T-helper 1 cell treated with Interleukin-12 subunit alpha and Interleukin-12 subunit beta and Interleukin-4 antibody, amounts not matched to agents 30 μg/mL and 1 μg/mL, for 36 hours (primary cell): ENCODE measurements around the gene TMCO6.
"Not testable (repeated sequence)": the region's sequence is repeated elsewhere in the genome, so short reads cannot be mapped to it uniquely, and the experiment has no call there.

Experiments
- H3K27ac Mint-ChIP-seq: one replicate; pipeline ENCODE4 v1.8.0; 2021; ENCODE audit warnings: mild to moderate bottlenecking, mixed read lengths
- H3K27me3 Mint-ChIP-seq: one replicate; pipeline ENCODE4 v1.8.0; 2021; ENCODE audit warnings: low read depth, mixed read lengths
- H3K36me3 Mint-ChIP-seq: one replicate; pipeline ENCODE4 v1.8.0; 2021; ENCODE audit warnings: low read depth, mixed read lengths
- H3K4me1 Mint-ChIP-seq: one replicate; pipeline ENCODE4 v1.8.0; 2021; ENCODE audit warnings: low read depth, mixed read lengths
- H3K4me3 Mint-ChIP-seq: one replicate; pipeline ENCODE4 v1.8.0; 2021; ENCODE audit warnings: mild to moderate bottlenecking, moderate library complexity, mixed read lengths
- H3K9me3 Mint-ChIP-seq: one replicate; pipeline ENCODE4 v1.8.0; 2021; ENCODE audit warnings: mixed read lengths

The TMCO6 gene

DNA sequence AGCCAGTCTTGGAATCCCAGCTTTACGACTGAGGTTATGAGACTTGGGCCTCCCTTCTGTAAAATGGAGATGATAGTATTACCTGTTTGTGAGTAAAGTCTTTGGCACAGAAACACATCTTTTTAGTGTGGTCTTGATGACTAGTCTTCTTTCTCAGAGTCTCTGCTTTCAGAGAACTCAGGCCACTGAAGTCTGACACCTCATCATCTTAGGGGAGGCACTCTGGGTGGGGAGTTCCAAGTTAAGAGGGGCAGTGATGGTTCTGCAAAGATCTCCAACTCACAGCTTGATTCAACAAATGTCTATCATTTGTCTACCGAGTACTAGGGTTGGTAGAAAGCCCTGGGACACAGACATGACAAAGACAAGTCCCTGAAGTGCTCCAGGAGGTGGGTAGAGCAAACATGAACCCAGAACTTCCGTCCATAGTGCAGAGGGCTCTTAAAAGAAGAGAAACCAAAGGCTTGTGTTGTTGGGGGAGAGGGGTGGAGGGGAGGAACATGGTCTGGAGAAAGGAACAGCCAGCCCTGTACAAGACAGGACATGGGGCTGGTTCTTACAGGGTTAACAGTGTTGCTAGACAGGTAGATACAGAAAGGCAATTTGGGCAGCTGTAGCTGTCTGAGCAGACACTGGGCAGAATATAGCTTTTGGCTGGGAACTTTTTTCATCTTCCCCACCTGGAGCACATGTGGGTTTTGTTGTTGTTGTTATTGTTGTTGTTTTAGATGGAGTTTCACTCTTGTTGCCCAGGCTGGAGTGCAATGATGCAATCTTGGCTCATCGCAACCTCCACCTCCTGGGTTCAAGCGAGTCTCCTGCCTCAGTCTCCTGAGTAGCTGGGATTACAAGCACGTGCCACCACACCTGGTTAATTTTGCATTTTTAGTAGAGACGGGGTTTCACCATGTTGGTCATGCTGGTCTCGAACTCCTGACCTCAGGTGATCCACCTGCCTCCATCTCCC lies 3.7 kb upstream of the TMCO6 start:
- Mint-ChIP-seq H3K4me3 (no peak overlapping the region), H3K27ac (no peak overlapping the region), H3K36me3 (peaks cover 3% of the 10 kb centered on the region), H3K27me3 (peaks cover 24% of the 10 kb centered on the region), H3K9me3 (no peaks in the 10 kb centered on the region), H3K4me1 (peaks cover 32% of the 10 kb centered on the region)

DNA sequence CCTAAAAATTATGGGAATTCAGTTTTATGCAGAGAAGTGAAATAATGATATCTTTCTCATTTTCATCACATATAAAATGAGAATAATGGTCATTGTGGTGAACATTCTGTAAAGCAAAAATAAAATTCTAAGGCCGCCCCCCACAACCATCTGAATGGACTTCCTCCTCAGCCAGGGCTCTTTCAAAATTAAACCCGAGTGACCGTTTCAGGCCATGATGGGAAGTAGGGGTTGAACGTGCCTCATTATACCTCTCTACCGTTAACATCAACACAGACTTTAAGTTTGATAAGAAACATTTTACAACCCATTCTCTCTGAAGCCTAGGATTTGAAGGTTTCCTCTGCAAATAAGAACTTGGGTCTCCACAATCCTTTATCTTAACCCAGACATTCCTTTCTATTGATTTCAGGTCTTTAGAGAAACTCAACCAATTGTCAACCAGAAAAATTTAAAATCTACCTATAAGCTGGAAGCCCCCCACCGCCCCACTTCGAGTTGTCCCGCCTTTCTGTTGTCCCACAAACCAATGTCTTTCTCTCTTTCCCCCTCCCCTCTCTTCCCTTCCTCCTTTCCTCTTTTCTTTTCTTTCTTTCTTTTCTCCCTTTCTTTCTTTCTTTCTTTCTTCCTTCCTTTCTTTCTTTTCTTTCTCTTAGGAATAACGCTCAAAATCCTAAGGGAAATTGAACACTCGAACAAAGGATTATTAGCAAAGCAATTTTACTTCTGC lies 1.7 kb upstream of the TMCO6 start:
- Mint-ChIP-seq H3K4me3 (no peak overlapping the region), H3K27ac (peak overlapping the region; percentile 90), H3K9me3 (no peaks in the 10 kb centered on the region), H3K4me1 (peaks cover 40% of the 10 kb centered on the region), H3K27me3 (peaks cover 7% of the 10 kb centered on the region), H3K36me3 (peaks cover 11% of the 10 kb centered on the region)

DNA sequence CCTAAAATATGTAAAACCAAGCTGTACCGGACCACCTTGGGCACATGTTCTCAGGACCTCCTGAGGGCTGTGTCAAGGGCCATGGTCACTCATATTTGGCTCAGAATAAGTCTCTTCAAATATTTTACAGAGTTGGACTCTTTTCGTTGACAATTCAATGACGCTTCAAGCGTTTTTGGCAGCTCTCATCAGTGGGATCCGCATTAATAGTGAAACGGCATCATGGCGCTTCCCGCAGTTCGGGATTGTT lies 428 bp upstream of the TMCO6 start:
- H3K27me3 Mint-ChIP-seq, H3K9me3 Mint-ChIP-seq: not testable (repeated sequence)
- peak overlapping the region; percentile 90 for H3K27ac Mint-ChIP-seq
- H3K4me3 Mint-ChIP-seq: peak overlapping the region; percentile 92
- peaks cover 11% of the 10 kb centered on the region for H3K36me3 Mint-ChIP-seq
- peaks cover 31% of the 10 kb centered on the region for H3K4me1 Mint-ChIP-seq

DNA sequence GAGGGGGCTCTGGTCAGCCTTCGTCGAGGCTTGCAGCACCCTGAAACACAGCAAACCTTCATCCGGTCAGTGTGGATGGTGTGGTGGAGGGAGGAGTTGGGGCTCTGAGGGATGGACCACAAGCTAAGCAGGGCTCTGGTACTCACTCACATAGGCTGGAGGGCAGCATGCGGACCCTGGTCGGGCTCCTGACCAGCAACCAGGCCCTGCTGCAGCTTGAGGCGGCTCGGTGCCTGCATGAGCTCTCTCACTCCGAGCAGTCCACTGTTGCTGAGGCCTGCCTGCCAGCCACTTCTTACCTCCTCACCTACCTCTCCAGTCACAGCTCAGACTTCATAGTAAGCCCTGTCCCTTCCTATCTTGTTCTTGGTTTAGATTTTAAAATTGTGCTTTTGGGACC lies 2.5 kb downstream of the TMCO6 start:
- Mint-ChIP-seq H3K4me1 (peaks cover 43% of the 10 kb centered on the region), H3K4me3 (no peak overlapping the region), H3K27ac (no peak overlapping the region)

DNA sequence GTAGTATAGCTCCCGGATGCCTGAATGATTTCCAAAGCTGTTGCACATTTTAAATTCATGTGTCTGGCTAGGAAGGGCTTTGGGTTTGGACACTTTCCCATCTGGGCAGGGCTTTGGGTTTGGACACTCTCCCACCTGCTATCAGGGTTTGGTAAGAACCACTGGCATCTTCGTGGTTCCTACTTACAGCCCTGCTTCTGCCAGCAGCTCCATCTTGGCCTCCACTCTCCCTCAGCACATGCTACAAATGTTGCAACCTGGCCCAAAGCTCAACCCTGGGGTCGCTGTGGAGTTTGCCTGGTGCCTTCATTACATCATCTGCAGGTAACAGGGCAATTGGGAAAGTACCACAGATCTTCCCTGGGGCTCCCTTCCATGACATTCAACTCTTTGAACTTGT lies 3.5 kb downstream of the TMCO6 start:
- H3K27ac Mint-ChIP-seq: peak overlapping the region; percentile 29

More for the DNA sequence above, 2.5 kb downstream of the TMCO6 start:
- Mint-ChIP-seq H3K9me3 (no peaks in the 10 kb centered on the region), H3K36me3 (peaks cover 26% of the 10 kb centered on the region), H3K27me3 (no peaks in the 10 kb centered on the region)

DNA sequence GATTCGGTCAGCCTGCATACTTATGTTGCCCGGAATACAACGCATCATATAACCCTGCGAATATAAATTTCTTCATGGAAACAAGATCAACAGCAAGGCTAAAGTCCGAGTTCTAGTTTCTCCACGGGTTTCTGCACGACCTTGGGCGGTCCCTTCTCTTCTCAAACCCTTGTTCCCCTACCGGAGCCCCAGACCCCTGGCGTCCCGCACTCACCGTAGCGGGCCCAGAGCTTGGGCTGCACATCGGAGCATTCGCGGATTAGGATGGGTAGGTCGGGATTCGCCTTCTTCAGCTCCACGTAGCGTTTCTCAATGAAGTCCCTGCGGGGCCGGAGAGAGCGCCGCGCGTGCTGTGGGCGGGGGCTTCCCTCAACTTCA lies 7.8 kb downstream of the TMCO6 start:
- peak overlapping the region; percentile 99 for H3K27ac Mint-ChIP-seq
- H3K27me3 Mint-ChIP-seq: no peaks in the 10 kb centered on the region
- peaks cover 38% of the 10 kb centered on the region for H3K36me3 Mint-ChIP-seq
- H3K4me1 Mint-ChIP-seq: peaks cover 26% of the 10 kb centered on the region
- no peaks in the 10 kb centered on the region for H3K9me3 Mint-ChIP-seq
- H3K4me3 Mint-ChIP-seq: peak overlapping the region; percentile 100

More for the DNA sequence above, 3.5 kb downstream of the TMCO6 start:
- Mint-ChIP-seq H3K27me3 (no peaks in the 10 kb centered on the region), H3K4me1 (peaks cover 43% of the 10 kb centered on the region), H3K4me3 (no peak overlapping the region), H3K9me3 (no peaks in the 10 kb centered on the region), H3K36me3 (peaks cover 29% of the 10 kb centered on the region)

DNA sequence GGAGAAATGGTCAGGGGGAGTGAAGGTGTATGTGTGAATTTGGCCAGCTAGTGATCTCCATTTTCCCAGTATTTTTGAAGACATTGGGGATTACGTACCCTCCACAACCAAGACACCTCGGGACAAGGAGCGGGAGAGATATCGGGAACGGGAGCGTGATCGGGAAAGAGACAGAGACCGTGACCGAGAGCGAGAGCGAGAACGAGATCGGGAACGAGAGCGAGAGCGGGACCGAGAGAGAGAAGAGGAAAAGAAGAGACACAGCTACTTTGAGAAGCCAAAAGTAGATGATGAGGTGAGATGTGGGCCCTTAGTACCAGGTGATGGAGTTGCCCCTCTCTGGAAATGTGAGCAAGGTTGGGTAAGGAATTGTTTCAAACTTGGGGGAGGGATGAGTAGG lies 19.6 kb downstream of the TMCO6 start:
- Mint-ChIP-seq H3K36me3 (peaks cover 53% of the 10 kb centered on the region), H3K4me3 (no peak overlapping the region), H3K9me3 (no peaks in the 10 kb centered on the region), H3K27ac (no peak overlapping the region), H3K27me3 (no peaks in the 10 kb centered on the region), H3K4me1 (peaks cover 6% of the 10 kb centered on the region)

DNA sequence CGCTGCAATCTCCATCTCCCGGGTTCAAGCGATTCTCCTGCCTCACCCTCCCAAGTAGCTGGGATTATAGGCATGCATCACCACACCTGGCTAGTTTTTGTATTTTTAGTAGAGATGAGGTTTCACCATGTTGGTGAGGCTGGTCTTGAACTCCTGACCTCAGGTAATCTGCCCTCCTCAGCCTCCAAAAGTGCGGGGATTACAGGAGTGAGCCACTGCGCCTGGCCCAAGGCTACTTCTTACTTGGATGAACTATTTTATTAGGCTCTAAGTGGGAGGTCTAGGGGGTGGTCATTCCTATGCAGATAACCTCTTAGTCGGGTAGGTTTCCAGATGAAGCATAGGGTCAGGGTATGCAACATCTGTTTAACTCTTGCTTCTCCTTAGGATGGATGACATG lies 21.1 kb downstream of the TMCO6 start:
- H3K4me3 Mint-ChIP-seq, H3K27me3 Mint-ChIP-seq, H3K9me3 Mint-ChIP-seq, H3K27ac Mint-ChIP-seq: not testable (repeated sequence)
- Mint-ChIP-seq H3K36me3 (peaks cover 50% of the 10 kb centered on the region), H3K4me1 (peaks cover 12% of the 10 kb centered on the region)

DNA sequence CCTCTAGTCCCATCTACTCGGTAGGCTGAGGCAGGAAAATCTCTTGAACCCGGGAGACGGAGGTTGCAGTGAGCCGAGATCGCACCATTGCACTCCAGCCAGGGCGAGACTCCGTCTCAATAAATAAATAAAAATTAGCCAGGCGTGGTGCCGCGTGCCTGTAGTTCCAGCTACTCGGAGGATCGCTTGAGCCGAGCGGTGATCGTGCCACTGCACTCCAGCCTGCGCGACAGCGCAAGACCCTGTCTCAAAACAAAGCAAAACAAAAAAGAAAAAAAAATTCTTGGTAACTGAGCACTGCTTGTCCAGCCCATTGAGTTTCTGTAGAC lies 24.7 kb downstream of the TMCO6 start:
- H3K27me3 Mint-ChIP-seq: no peaks in the 10 kb centered on the region

DNA sequence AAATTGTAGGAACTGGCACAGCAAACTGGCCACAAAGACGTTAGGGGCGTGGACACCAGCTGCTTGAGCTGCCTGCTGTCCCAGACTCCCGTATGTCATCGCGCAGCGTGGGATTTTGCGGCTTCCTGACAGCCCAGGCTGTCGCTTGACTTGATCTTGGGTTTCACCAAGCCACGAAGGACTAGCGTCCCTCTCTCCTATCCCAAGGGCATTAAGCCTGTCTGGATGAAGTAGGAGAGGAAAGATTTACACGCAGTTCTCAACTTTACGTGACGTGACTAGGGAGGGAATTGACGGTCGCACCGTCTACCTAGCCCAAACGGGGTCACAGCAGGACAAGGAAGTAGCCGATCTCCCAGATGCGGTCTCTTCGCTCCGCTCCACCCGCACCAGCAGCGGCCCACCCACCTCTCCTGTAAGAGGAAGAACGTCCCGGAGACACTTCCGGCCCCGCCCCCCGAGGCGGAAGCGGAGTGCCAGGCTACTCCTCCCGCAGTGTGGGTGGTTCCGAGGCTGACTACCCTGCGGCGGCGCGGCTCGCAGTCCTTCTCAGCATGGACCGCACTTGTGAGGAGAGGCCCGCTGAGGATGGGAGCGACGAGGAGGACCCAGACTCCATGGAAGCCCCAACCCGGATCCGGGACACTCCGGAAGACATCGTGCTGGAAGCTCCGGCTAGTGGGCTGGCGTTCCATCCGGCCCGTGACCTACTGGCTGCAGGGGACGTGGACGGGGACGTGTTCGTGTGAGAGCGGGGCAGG lies 25.3 kb downstream of the TMCO6 start, which contains the start of gene WDR55:
Gene WDR55 (plus strand): TSS at position 546 of the 761 bp plus-strand sequence. CDS start 9 bp downstream, at position 555.
- Mint-ChIP-seq H3K27ac (peak within 1 kb of the TSS; percentile 84), H3K27me3 (no peaks in the 10 kb centered on the region), H3K4me3 (peak within 1 kb of the TSS; percentile 97), H3K9me3 (no peaks in the 10 kb centered on the region), H3K36me3 (peaks cover 57% of the 10 kb centered on the region), H3K4me1 (peaks cover 29% of the 10 kb centered on the region)

More for the DNA sequence above, 24.7 kb downstream of the TMCO6 start:
- Mint-ChIP-seq H3K27ac (peak overlapping the region; percentile 84), H3K4me1 (peaks cover 27% of the 10 kb centered on the region), H3K9me3 (no peaks in the 10 kb centered on the region), H3K4me3 (peak overlapping the region; percentile 97), H3K36me3 (peaks cover 56% of the 10 kb centered on the region)

DNA sequence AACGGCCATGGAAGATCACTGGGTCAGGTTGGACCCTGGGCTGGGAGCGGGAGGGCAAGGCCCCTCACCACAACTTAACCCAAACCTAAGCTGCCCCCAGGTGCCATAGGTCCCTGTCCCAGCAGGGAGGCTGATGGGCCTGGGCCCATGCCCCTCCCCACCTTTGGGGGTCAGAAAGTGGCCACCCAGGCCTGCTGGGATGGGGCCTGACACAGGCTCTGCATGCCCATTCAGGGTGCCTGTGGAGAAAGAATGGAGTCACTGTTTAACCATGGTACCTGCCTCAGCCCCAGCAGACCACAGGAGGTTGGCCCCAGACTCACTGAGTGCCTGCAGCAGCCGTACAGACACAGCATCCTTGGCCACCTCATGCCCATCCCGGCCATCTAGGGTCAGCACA lies 31.8 kb downstream of the TMCO6 start:
- H3K27ac Mint-ChIP-seq, H3K9me3 Mint-ChIP-seq, H3K27me3 Mint-ChIP-seq, H3K4me3 Mint-ChIP-seq: not testable (repeated sequence)
- Mint-ChIP-seq H3K36me3 (peaks cover 47% of the 10 kb centered on the region), H3K4me1 (peaks cover 19% of the 10 kb centered on the region)

DNA sequence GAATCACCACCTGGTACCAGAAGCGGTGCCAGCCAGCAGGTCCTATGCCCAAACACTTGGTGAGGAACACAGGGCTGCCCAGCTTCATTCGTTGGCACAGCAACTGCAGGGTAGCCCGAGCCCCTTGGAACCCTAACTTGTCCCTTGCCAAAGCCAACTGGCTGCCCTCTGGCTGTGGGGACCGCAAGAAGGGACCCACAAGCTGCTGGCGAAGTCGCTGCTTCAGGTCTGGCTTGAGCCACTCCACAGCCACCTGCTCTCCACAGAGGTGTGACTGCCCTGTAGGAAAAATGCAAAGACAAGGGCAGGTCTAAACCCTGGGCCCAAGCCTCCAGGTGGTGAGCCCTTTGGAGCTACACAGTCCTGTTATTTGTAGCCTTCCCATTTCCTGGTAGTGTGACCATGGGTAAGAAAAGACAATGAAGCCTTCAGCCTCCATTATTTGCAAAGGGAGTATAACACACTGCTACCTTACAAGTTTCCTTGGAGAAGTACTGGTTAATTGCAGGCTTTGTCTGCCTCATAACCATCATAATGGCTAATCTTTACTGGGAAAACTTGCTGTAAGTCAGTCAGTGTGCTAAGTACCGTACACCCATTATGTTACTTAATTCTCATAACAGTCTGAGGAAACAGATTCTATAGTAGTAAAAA lies 32.3 kb downstream of the TMCO6 start:
- Mint-ChIP-seq H3K27ac (no peak overlapping the region), H3K27me3 (no peaks in the 10 kb centered on the region), H3K4me3 (no peak overlapping the region), H3K4me1 (peaks cover 16% of the 10 kb centered on the region), H3K9me3 (no peaks in the 10 kb centered on the region), H3K36me3 (peaks cover 50% of the 10 kb centered on the region)

DNA sequence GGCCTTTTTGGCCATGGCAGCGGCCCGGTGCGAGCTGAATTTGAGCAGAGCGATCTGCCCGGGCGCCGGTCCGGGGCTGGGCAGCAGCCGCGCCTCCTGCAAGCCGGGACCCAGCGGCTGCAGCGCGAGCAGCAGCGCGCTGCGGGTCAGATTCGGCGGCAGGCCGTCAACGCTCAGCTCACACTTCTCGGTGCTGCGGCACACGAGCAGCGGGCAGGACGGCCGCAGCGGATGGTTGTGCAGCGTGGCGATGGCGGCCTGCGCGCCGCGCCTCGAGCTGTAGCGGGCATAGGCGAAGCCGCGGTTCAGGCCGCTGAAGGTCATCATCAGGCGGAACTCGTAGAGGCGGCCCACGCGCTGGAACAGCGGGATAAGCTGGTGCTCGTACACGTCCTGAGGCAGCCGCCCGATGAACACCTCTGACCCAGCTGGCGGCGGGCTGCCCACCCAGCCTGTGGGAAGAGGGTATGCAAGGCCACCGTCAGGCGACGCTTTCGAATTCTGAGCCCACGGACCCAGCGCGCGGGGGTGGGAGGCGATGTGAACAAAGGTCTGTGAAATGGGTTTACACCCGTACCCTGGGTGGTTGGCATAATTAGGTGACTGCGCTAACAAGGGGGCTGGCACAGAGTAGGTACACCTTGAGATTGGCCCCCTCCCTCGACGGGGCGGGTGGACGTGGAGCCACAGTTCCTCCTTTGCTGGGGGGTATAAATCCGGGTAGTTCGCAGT lies 33.4 kb downstream of the TMCO6 start:
- H3K27me3 Mint-ChIP-seq: no peaks in the 10 kb centered on the region
- no peaks in the 10 kb centered on the region for H3K9me3 Mint-ChIP-seq
- H3K4me3 Mint-ChIP-seq: no peak overlapping the region

More for the DNA sequence above, 33.4 kb downstream of the TMCO6 start:
- Mint-ChIP-seq H3K36me3 (peaks cover 49% of the 10 kb centered on the region), H3K4me1 (peaks cover 7% of the 10 kb centered on the region), H3K27ac (no peak overlapping the region)
